NT2/D1 (cell line): Measurements from ENCODE around the gene BIRC2.

ENCODE experiments used
- DNase-seq: peaks from one replicate; pipeline ENCODE4 v3.0.0-alpha.2; 2011; ENCODE audit warnings: low read depth, low spot score
- H3K27me3 ChIP-seq: 2 replicates; pipeline ENCODE4 v1.6.0; 2011; ENCODE audit warnings: mild to moderate bottlenecking; ENCODE audit not compliant: insufficient read length, insufficient read depth
- H3K36me3 ChIP-seq: 2 replicates; pipeline ENCODE4 v1.6.1; 2011; ENCODE audit warnings: mild to moderate bottlenecking, low read length, mixed read lengths; ENCODE audit not compliant: insufficient read depth, insufficient read length
- H3K4me1 ChIP-seq: 2 replicates; pipeline ENCODE4 v1.5.1; 2011; ENCODE audit not compliant: insufficient read depth, insufficient read length
- H3K4me3 ChIP-seq: 2 replicates; pipeline ENCODE4 v1.5.1; 2011; ENCODE audit warnings: low read depth; ENCODE audit not compliant: insufficient read length
- H3K9ac ChIP-seq: 2 replicates; pipeline ENCODE4 v1.6.0; 2011; ENCODE audit warnings: low read depth; ENCODE audit not compliant: insufficient read length
- H3K9me3 ChIP-seq: 2 replicates; pipeline ENCODE4 v1.5.1; 2011; ENCODE audit warnings: mild to moderate bottlenecking, low read length; ENCODE audit not compliant: insufficient read depth
- SUZ12 ChIP-seq: IDR thresholded peaks from 2 replicates; pipeline ENCODE4 v1.6.1; 2011; ENCODE audit not compliant: insufficient read length, insufficient read depth; ENCODE audit errors: extremely low read depth
- YY1 ChIP-seq: IDR thresholded peaks from 2 replicates; pipeline ENCODE4 v1.6.1; 2011; ENCODE audit not compliant: insufficient read length, insufficient read depth
- ZNF274 ChIP-seq: IDR thresholded peaks from 2 replicates; pipeline ENCODE4 v1.6.1; 2011; ENCODE audit warnings: mild to moderate bottlenecking, low read depth, low read length

Gene BIRC2

GRCh38 chr11:102345904-102346303 is 1.1 kb upstream of the BIRC2 start:
- no peak for DNase-seq
- H3K4me1 ChIP-seq = no peaks in the 10 kb centered on the region
- TF ChIP-seq SUZ12 (no peak), ZNF274 (no peak)
- no peaks in the 10 kb centered on the region for H3K9me3 ChIP-seq
- H3K4me3 ChIP-seq = peak overlapping the region; percentile 63
- peaks cover 22% of the 10 kb centered on the region for H3K36me3 ChIP-seq
- no peaks in the 10 kb centered on the region for H3K27me3 ChIP-seq
- no peak overlapping the region for H3K9ac ChIP-seq

DNA sequence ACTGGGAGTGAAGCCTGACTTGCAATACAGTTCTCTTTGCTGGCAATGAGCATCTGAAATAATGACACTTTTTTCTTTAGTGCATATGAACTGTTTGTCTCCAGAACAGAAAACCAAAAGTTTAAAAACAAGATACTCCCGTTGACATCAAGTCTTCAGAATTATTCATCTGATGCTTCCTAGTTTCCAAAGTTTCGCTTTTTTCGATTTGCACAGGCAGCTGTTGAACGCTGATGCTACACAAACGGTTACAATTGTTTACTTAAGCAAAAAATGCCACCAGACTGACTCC is 612 bp upstream of the BIRC2 start:
- peak overlapping the region; percentile 87 for H3K9ac ChIP-seq
- peaks cover 27% of the 10 kb centered on the region for H3K36me3 ChIP-seq
- TF ChIP-seq YY1 (no peak), ZNF274 (no peak), SUZ12 (no peak)
- no peaks in the 10 kb centered on the region for H3K4me1 ChIP-seq
- H3K9me3 ChIP-seq = no peaks in the 10 kb centered on the region
- DNase-seq = no peak
- peak overlapping the region; percentile 63 for H3K4me3 ChIP-seq
- H3K27me3 ChIP-seq = no peaks in the 10 kb centered on the region

GRCh38 chr11:102347462-102348370 is 702 bp downstream of the BIRC2 start:
- TF ChIP-seq SUZ12 = no peak
- no peaks in the 10 kb centered on the region for H3K9me3 ChIP-seq
- peak overlapping the region; percentile 63 for H3K4me3 ChIP-seq
- no peaks in the 10 kb centered on the region for H3K4me1 ChIP-seq
- no peaks in the 10 kb centered on the region for H3K27me3 ChIP-seq
- peak overlapping the region; percentile 88 for H3K9ac ChIP-seq
- peaks cover 28% of the 10 kb centered on the region for H3K36me3 ChIP-seq
- DNase-seq = no peak

GRCh38 chr11:102357116-102357515 is 10.1 kb downstream of the BIRC2 start:
- Histone ChIP-seq H3K4me1 (no peaks in the 10 kb centered on the region), H3K9me3 (no peaks in the 10 kb centered on the region), H3K4me3 (no peak overlapping the region), H3K36me3 (peaks cover 27% of the 10 kb centered on the region), H3K9ac (no peak overlapping the region), H3K27me3 (no peaks in the 10 kb centered on the region)
- TF ChIP-seq YY1 = no peak
- no peak for TF ChIP-seq SUZ12
- TF ChIP-seq ZNF274 = no peak
- DNase-seq = no peak

- peaks cover 38% of the 10 kb centered on the region for H3K36me3 ChIP-seq
- no peak overlapping the region for H3K4me3 ChIP-seq
- TF ChIP-seq ZNF274 (no peak), SUZ12 (no peak), YY1 (no peak)
- H3K27me3 ChIP-seq = no peaks in the 10 kb centered on the region
- DNase-seq = no peak
- H3K9me3 ChIP-seq = no peaks in the 10 kb centered on the region
- no peak overlapping the region for H3K9ac ChIP-seq
- no peaks in the 10 kb centered on the region for H3K4me1 ChIP-seq
Measured at GRCh38 chr11:102359372-102359771, 12.4 kb downstream of the BIRC2 start.

- Histone ChIP-seq H3K4me3 (no peak overlapping the region), H3K27me3 (no peaks in the 10 kb centered on the region), H3K4me1 (no peaks in the 10 kb centered on the region), H3K36me3 (peaks cover 47% of the 10 kb centered on the region), H3K9ac (no peak overlapping the region), H3K9me3 (no peaks in the 10 kb centered on the region)
- DNase-seq = no peak
- no peak for TF ChIP-seq ZNF274
- TF ChIP-seq SUZ12 = no peak
- TF ChIP-seq YY1 = no peak
Measured at GRCh38 chr11:102360681-102361080, 13.7 kb downstream of the BIRC2 start.

DNA sequence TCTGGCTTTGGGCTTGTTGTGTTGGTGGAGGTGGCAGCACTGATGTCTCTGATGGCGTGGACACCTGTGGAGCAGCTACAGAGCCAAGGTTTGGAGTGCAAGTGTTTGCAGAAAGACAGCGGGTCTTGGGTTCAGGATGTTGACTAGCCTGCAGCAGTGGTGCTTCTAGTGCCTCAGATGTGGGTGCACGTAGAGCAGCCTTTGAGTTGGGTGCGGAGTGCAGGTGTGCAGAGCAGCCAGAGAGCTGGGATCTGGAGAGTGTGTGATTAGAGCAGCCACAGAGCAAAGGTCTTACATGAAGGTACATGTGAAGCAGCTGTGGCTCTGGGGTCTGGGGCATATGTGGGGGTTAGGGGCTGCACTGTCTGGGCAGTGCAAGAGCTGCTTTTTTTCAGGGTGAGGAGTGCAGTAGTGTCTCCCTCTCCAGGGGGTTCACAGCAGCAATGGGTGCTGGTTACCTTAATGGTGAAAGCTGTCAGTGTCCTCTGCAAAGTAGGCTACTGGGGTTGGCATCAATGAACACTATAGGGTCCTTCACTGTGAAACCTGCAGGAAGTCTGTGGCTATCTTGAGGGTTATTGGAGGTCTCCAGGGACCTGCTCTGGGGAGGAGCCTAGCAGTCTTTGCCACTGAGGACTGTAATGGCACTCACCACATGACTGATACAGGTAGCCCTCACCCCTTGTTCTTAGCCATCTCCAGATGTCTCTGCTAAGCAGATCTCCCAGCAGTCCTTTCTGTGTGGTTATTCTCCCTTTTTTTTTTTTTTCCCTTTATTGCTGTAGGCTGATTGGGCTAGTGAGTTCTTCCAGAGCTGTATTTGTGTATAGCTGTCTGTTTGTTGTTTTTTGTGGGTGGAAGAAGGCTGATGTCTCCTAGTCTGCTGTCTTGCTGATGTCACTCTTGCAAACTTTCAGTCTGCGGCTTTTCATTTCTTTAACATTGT is 14.3 kb downstream of the BIRC2 start:
- Histone ChIP-seq H3K27me3 (no peaks in the 10 kb centered on the region), H3K36me3 (peaks cover 51% of the 10 kb centered on the region), H3K4me3 (no peak overlapping the region), H3K9me3 (no peaks in the 10 kb centered on the region), H3K9ac (no peak overlapping the region), H3K4me1 (no peaks in the 10 kb centered on the region)
- TF ChIP-seq YY1 (no peak), SUZ12 (no peak), ZNF274 (no peak)
- DNase-seq = no peak
